PC-9 (cell line): Measurements from ENCODE around the gene TSFM. TPM values are rescaled to one million over a fixed set of nuclear protein-coding genes. Genes with fewer than 3 reads are reported as not detected.
"Not testable (repeated sequence)": the region's sequence is repeated elsewhere in the genome, so short reads cannot be mapped to it uniquely, and the experiment has no call there.

Source experiments
- BruUV-seq: library from RNA; stranded (reverse); fragments of 400-500 nt; replicated peaks from 2 replicates; lab custom pipeline; 2021; lab: Mats Ljungman, UMichigan
- CTCF ChIA-PET: fragments of 300-600 bp; sonication (Branson Sonifier 250); formaldehyde crosslinking; loops from one replicate; lab custom pipeline; 2022; ENCODE audit warnings: antibody characterized with exemption; lab: Charles Lee
- POLR2A ChIA-PET: fragments of 300-600 bp; sonication (Branson Sonifier 250); formaldehyde crosslinking; loops from one replicate; lab custom pipeline; 2022; ENCODE audit warnings: antibody characterized with exemption; ENCODE audit not compliant: unreplicated experiment; lab: Charles Lee
- DNase-seq, 2 experiments: peaks; one replicate each; pipeline versions ENCODE4 v3.0.0 to v3.0.0-alpha.2; 2015 to 2022; ENCODE audit warnings: mixed read lengths in 1 of 2
- H2AFZ ChIP-seq: fragments of 200-600 bp; sonication (generic); 2 replicates; pipeline ENCODE4 v1.8.1; 2017; ENCODE audit warnings: antibody characterized with exemption
- H3F3A ChIP-seq: fragments of 200-600 bp; sonication (generic); 2 replicates; pipeline ENCODE4 v1.8.1; 2017; ENCODE audit warnings: antibody characterized with exemption, mild to moderate bottlenecking, low read depth; ENCODE audit not compliant: insufficient read depth
- H3K27ac ChIP-seq: fragments of 200-600 bp; sonication (generic); 2 replicates; pipeline ENCODE4 v1.6.1; 2016; ENCODE audit warnings: mixed run types
- H3K27me3 ChIP-seq: fragments of 200-600 bp; sonication (generic); 2 replicates; pipeline ENCODE4 v1.6.1; 2016; ENCODE audit warnings: low read depth, mixed run types; ENCODE audit not compliant: insufficient read depth
- H3K36me3 ChIP-seq: fragments of 200-600 bp; sonication (generic); 2 replicates; pipeline ENCODE4 v1.6.1; 2016; ENCODE audit warnings: low read depth, mixed run types
- H3K4me1 ChIP-seq: fragments of 200-600 bp; sonication (generic); replicated peaks from 2 replicates; pipeline ENCODE4 v1.6.1; 2016; ENCODE audit warnings: mixed run types; ENCODE audit not compliant: insufficient read depth
- H3K4me2 ChIP-seq: fragments of 200-600 bp; sonication (generic); 2 replicates; pipeline ENCODE4 v1.6.1; 2017; ENCODE audit warnings: mixed run types
- H3K4me3 ChIP-seq: fragments of 200-600 bp; sonication (generic); 2 replicates; pipeline ENCODE4 v1.6.1; 2016; ENCODE audit warnings: mixed run types
- H3K79me2 ChIP-seq: fragments of 200-600 bp; sonication (generic); 2 replicates; pipeline ENCODE4 v1.6.1; 2017; ENCODE audit warnings: low read depth, mixed run types
- H3K9me2 ChIP-seq: fragments of 200-600 bp; sonication (generic); 2 replicates; pipeline ENCODE4 v1.8.1; 2017; ENCODE audit warnings: mild to moderate bottlenecking; ENCODE audit not compliant: insufficient read depth
- H3K9me3 ChIP-seq: fragments of 200-600 bp; sonication (generic); 2 replicates; pipeline ENCODE4 v1.8.1; 2016; ENCODE audit warnings: low read depth; ENCODE audit not compliant: insufficient read depth
- H4K20me1 ChIP-seq: fragments of 200-600 bp; sonication (generic); 2 replicates; pipeline ENCODE4 v1.8.1; 2017; ENCODE audit not compliant: insufficient read depth
- CTCF ChIP-seq: fragments of 200-600 bp; sonication (generic); conservative IDR thresholded peaks from 2 replicates; pipeline ENCODE4 v1.6.1; 2017; ENCODE audit warnings: mixed run types, antibody characterized with exemption, mild to moderate bottlenecking, moderate library complexity
- EZH2 ChIP-seq: fragments of 200-600 bp; sonication (generic); IDR thresholded peaks from 2 replicates; pipeline ENCODE4 v1.8.0; 2017; ENCODE audit warnings: antibody characterized with exemption, low read depth
- intact Hi-C: fragments of 100-400 bp; cut with micrococcal nuclease; formaldehyde crosslinking; loops from one replicate; pipeline ENCODE4 v1.10.0; 2022; ENCODE audit not compliant: unreplicated experiment
- total RNA-seq: library from RNA; stranded (reverse); gene quantifications from 2 replicates; pipeline ENCODE4 v1.2.3, GENCODE V29; 2021

Gene TSFM
- total RNA-seq, 1 experiment from 2014 or later = 44.8 TPM

- Histone ChIP-seq H3F3A (peaks cover 7% of the 10 kb centered on the region; the same call in 1 of the 2 replicates), H3K36me3 (no peaks in the 10 kb centered on the region)
- CTCF ChIA-PET = interaction anchor here (0.7 to 0.9 kb wide), 2 partner anchors 15 to 123 kb away, joined by 3 to 4 read pairs; no protein-coding TSS in a partner anchor
Observed at GRCh38 chr12:57771873-57772428, 10.6 kb upstream of the TSFM start, which contains the start of gene METTL1. TSS of gene METTL1 (minus strand) at chr12:57772105. CDS start at chr12:57772083, 22 bp downstream.

GRCh38 chr12:57772429-57773322 is 9.9 kb upstream of the TSFM start, which contains the start of gene EEF1AKMT3:
TSS of gene EEF1AKMT3 (plus strand) at chr12:57772614. CDS start at chr12:57772725, 111 bp downstream.
- peaks cover 19% of the 10 kb centered on the region for H3K79me2 ChIP-seq
- no peaks in the 10 kb centered on the region for H3K36me3 ChIP-seq
- H3K4me1 ChIP-seq = peaks cover 8% of the 10 kb centered on the region; the same call in 1 of the 2 replicates
- DNase-seq = no peak
- no peak for TF ChIP-seq EZH2
- TF ChIP-seq CTCF = no peak
- no TSS peak for BruUV-seq
- intact Hi-C loops = loop anchor here (2.0 kb wide), 1 partner anchor 18 kb away; the partner anchor contains the start of gene MARCHF9
- peak within 1 kb of the TSS; percentile 94 for H2AFZ ChIP-seq
- peak within 1 kb of the TSS; percentile 75 for H3K27ac ChIP-seq
- peak within 1 kb of the TSS; percentile 84 for H3K4me2 ChIP-seq
- no peaks in the 10 kb centered on the region; the same call in 1 of the 2 replicates for H4K20me1 ChIP-seq
- no peaks in the 10 kb centered on the region for H3K27me3 ChIP-seq
- peaks cover 3% of the 10 kb centered on the region; the same call in 1 of the 2 replicates for H3F3A ChIP-seq
- H3K4me3 ChIP-seq = peak within 1 kb of the TSS; percentile 68
- ChIA-PET CTCF (interaction anchor here (0.7 to 0.9 kb wide), 2 partner anchors 16 to 123 kb away, joined by 3 to 4 read pairs; no protein-coding TSS in a partner anchor), POLR2A (interaction anchor here (0.5 to 0.6 kb wide), 4 partner anchors 11 to 253 kb away, joined by 3 to 13 read pairs (median 4); no protein-coding TSS in a partner anchor)
- no peaks in the 10 kb centered on the region for H3K9me3 ChIP-seq
- H3K9me2 ChIP-seq = no peaks in the 10 kb centered on the region

More at GRCh38 chr12:57771873-57772428, 10.6 kb upstream of the TSFM start, which contains the start of gene METTL1:
- H3K9me2 ChIP-seq = no peaks in the 10 kb centered on the region
- peak; percentile 89 to 91 for DNase-seq
- H3K27me3 ChIP-seq = no peaks in the 10 kb centered on the region
- H3K79me2 ChIP-seq = peaks cover 19% of the 10 kb centered on the region
- H2AFZ ChIP-seq = peak within 1 kb of the TSS; percentile 94
- BruUV-seq = no TSS peak
- no peaks in the 10 kb centered on the region; the same call in 1 of the 2 replicates for H4K20me1 ChIP-seq
- no peak for TF ChIP-seq EZH2
- TF ChIP-seq CTCF = no peak
- peak within 1 kb of the TSS; percentile 68 for H3K4me3 ChIP-seq
- no peaks in the 10 kb centered on the region for H3K9me3 ChIP-seq
- POLR2A ChIA-PET = interaction anchor here (0.5 to 0.6 kb wide), 3 partner anchors 12 to 252 kb away, joined by 3 to 13 read pairs (median 4); no protein-coding TSS in a partner anchor
- peak within 1 kb of the TSS; percentile 75 for H3K27ac ChIP-seq
- H3K4me2 ChIP-seq = peak within 1 kb of the TSS; percentile 84
- intact Hi-C loops = loop anchor here (2.0 kb wide), 1 partner anchor 17 kb away; the partner anchor contains the start of gene MARCHF9
- H3K4me1 ChIP-seq = peaks cover 8% of the 10 kb centered on the region; the same call in 1 of the 2 replicates

- H3K4me3 ChIP-seq, H3K36me3 ChIP-seq, BruUV-seq, H3K27ac ChIP-seq, H3F3A ChIP-seq, DNase-seq, intact Hi-C loops, H3K9me2 ChIP-seq, H3K9me3 ChIP-seq, H3K4me2 ChIP-seq, H4K20me1 ChIP-seq, H2AFZ ChIP-seq, H3K27me3 ChIP-seq, H3K4me1 ChIP-seq: not testable (repeated sequence)
- peaks cover 19% of the 10 kb centered on the region for H3K79me2 ChIP-seq
- CTCF ChIA-PET = interaction anchor here (0.5 to 0.7 kb wide), 2 partner anchors 93 to 317 kb away, joined by 3 to 4 read pairs; no protein-coding TSS in a partner anchor
- POLR2A ChIA-PET = interaction anchor here (0.5 kb wide), 1 partner anchor 15 kb away, joined by 3 read pairs; no protein-coding TSS in a partner anchor
Observed at GRCh38 chr12:57774634-57775033, 8.0 kb upstream of the TSFM start.
